ENCODE results near the gene SLC22A6.
"Not testable (repeated sequence)": the region's sequence is repeated elsewhere in the genome, so short reads cannot be mapped to it uniquely, and the experiment has no call there.

The SLC22A6 gene

GRCh38 chr11:62958547-62959421, 26.0 kb downstream of the SLC22A6 start:
- DNase-seq (ENCODE audit: low read depth, low spot score), result no peak
- Histone ChIP-seq H3K4me1 (ENCODE audit: control insufficient read depth, insufficient read depth, low read length) (no peaks in the 10 kb centered on the region), H3K27me3 (ENCODE audit: control insufficient read depth, insufficient read depth, low read length) (no peaks in the 10 kb centered on the region), H3K4me3 (ENCODE audit: low read length) (no peak overlapping the region), H3K27ac (ENCODE audit: low read length) (no peak overlapping the region), H3K36me3 (ENCODE audit: control insufficient read depth, insufficient read depth, low read length) (no peaks in the 10 kb centered on the region), H3K9me3 (ENCODE audit: control insufficient read depth, insufficient read depth, low read length) (no peaks in the 10 kb centered on the region)
- no CpG with 5 or more reads among the region's 11 CpGs for WGBS (ENCODE audit: insufficient coverage, insufficient read length)

DNA sequence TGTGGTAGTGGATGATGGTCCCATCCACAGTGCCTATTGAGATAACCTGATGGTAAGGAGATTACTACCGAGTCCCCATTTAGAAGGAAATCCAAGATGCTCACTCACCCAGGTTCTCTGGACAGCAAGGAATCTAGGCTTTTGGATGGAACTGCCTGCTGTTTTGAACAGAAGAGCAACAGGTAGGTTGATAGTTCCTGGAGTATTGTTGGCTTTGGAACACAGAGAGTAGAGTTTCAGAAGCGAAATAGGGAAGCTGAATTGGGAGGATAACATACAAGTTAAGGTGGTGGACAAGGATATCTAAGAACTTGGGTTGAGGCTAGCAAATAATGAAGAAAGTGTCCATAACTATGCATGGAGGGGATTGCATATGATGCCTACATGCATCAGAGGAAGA, 27.6 kb downstream of the SLC22A6 start:
- DNase-seq (ENCODE audit: low read depth, low spot score), result no peak
- Histone ChIP-seq H3K4me3 (ENCODE audit: low read length) (no peak overlapping the region), H3K27me3 (ENCODE audit: control insufficient read depth, insufficient read depth, low read length) (no peaks in the 10 kb centered on the region), H3K4me1 (ENCODE audit: control insufficient read depth, insufficient read depth, low read length) (no peaks in the 10 kb centered on the region), H3K9me3 (ENCODE audit: control insufficient read depth, insufficient read depth, low read length) (no peaks in the 10 kb centered on the region), H3K27ac (ENCODE audit: low read length) (no peak overlapping the region), H3K36me3 (ENCODE audit: control insufficient read depth, insufficient read depth, low read length) (no peaks in the 10 kb centered on the region)
- WGBS (ENCODE audit: insufficient coverage, insufficient read length), result no CpG with 5 or more reads among the region's 2 CpGs

DNA sequence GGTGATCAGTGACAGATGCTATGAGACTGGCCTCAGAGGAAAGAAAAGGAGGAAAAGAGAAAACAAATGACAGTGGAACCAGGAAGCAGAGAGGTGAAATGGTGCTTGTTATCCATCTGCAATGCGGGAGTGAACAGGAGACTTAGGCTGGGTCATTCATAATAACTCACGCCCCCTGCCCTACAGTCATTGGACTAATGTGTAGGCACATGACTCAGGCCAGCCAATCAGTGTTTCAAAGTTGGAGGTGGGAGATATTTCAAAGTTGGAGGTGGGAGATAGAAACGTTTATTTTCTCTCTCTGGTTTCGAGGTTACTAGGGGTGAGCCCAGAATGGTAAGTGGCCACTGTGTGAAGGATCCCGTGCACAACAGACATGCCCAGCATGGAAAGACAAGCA, 30.3 kb downstream of the SLC22A6 start:
- no peaks in the 10 kb centered on the region for H3K4me1 ChIP-seq (ENCODE audit: control insufficient read depth, insufficient read depth, low read length)
- H3K4me3 ChIP-seq (ENCODE audit: low read length), result no peak overlapping the region
- no peak for DNase-seq (ENCODE audit: low read depth, low spot score)
- H3K9me3 ChIP-seq (ENCODE audit: control insufficient read depth, insufficient read depth, low read length), result no peaks in the 10 kb centered on the region
- H3K27me3 ChIP-seq (ENCODE audit: control insufficient read depth, insufficient read depth, low read length), result no peaks in the 10 kb centered on the region
- no CpG with 5 or more reads among the region's 5 CpGs for WGBS (ENCODE audit: insufficient coverage, insufficient read length)
- no peak overlapping the region for H3K27ac ChIP-seq (ENCODE audit: low read length)
- no peaks in the 10 kb centered on the region for H3K36me3 ChIP-seq (ENCODE audit: control insufficient read depth, insufficient read depth, low read length)

DNA sequence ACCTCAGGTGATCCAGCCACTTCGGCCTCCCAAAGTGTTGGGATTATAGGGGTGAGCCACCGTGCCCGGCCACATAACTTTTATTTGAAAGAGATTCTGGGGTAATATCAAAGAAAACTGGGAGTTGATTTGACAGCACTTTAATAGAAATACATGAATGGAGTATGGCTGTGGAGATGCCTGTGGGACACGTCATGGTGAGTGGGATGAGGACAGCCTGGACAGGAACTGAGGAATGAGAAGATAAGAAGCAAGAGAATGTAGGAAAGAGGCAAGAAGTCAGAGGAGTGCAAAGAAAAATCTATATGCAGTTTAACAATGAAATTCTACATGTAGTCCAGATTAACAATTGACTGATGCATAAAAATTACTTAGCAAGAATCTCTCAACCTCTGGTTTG, 31.0 kb downstream of the SLC22A6 start:
- Histone ChIP-seq H3K27me3 (ENCODE audit: control insufficient read depth, insufficient read depth, low read length) (no peaks in the 10 kb centered on the region), H3K27ac (ENCODE audit: low read length) (no peak overlapping the region), H3K4me3 (ENCODE audit: low read length) (no peak overlapping the region), H3K4me1 (ENCODE audit: control insufficient read depth, insufficient read depth, low read length) (no peaks in the 10 kb centered on the region), H3K9me3 (ENCODE audit: control insufficient read depth, insufficient read depth, low read length) (no peaks in the 10 kb centered on the region), H3K36me3 (ENCODE audit: control insufficient read depth, insufficient read depth, low read length) (no peaks in the 10 kb centered on the region)
- no CpG with 5 or more reads among the region's 4 CpGs for WGBS (ENCODE audit: insufficient coverage, insufficient read length)
- no peak for DNase-seq (ENCODE audit: low read depth, low spot score)

DNA sequence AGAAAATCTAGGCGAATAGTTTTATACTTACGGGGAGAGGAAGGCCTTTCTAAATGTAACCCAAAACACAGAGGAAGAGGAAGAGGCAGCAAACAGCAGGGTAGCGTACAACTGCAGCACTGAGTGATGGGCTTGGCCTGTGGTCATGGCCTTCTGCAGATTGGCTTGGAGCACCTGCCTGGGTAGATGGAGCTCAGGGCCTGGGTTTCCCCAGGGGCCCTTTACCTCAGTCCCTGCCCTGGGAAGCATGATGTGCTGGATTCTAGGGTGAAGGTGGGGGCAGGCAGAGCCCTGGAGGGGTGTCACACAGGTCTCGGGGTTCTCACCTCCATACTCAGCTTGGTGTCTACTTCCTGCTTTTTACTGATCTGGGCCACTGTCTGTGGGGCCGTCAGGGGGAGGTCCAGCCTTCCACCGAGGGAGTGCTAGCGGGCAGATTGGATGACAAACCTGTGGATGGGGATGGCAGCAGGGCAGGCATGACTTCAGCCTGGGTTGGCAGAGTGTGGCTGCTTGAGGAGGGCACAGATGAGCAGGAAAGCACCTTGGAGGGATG, 35.9 kb downstream of the SLC22A6 start:
- no peaks in the 10 kb centered on the region for H3K4me1 ChIP-seq (ENCODE audit: control insufficient read depth, insufficient read depth, low read length)
- no CpG with 5 or more reads among the region's 7 CpGs for WGBS (ENCODE audit: insufficient coverage, insufficient read length)
- H3K36me3 ChIP-seq (ENCODE audit: control insufficient read depth, insufficient read depth, low read length), result no peaks in the 10 kb centered on the region
- H3K9me3 ChIP-seq (ENCODE audit: control insufficient read depth, insufficient read depth, low read length), result no peaks in the 10 kb centered on the region
- H3K4me3 ChIP-seq (ENCODE audit: low read length), result no peak overlapping the region
- DNase-seq (ENCODE audit: low read depth, low spot score), result no peak
- no peak overlapping the region for H3K27ac ChIP-seq (ENCODE audit: low read length)
- H3K27me3 ChIP-seq (ENCODE audit: control insufficient read depth, insufficient read depth, low read length), result no peaks in the 10 kb centered on the region

DNA sequence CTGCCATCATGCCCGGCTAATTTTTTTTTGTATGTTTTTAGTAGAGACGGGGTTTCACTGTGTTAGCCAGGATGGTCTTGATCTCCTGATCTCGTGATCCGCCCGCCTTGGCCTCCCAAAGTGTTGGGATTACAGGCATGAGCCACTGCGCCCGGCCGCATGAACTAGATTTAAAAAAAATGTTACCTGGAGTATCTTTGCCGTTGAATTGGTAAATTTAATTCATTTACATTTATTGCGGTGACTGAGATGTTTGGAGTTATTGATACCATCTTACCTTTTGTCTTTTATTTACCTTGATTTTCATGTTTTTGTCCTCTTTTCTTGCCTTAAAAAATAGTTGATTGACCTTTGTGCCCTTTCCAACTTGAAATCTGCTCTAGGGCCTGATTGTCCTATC, 39.2 kb downstream of the SLC22A6 start:
- not testable (repeated sequence) for H3K9me3 ChIP-seq (ENCODE audit: control insufficient read depth, insufficient read depth, low read length); H3K36me3 ChIP-seq (ENCODE audit: control insufficient read depth, insufficient read depth, low read length); H3K27me3 ChIP-seq (ENCODE audit: control insufficient read depth, insufficient read depth, low read length); H3K4me1 ChIP-seq (ENCODE audit: control insufficient read depth, insufficient read depth, low read length); DNase-seq (ENCODE audit: low read depth, low spot score); H3K27ac ChIP-seq (ENCODE audit: low read length); H3K4me3 ChIP-seq (ENCODE audit: low read length)
- no CpG with 5 or more reads among the region's 10 CpGs for WGBS (ENCODE audit: insufficient coverage, insufficient read length)

DNA sequence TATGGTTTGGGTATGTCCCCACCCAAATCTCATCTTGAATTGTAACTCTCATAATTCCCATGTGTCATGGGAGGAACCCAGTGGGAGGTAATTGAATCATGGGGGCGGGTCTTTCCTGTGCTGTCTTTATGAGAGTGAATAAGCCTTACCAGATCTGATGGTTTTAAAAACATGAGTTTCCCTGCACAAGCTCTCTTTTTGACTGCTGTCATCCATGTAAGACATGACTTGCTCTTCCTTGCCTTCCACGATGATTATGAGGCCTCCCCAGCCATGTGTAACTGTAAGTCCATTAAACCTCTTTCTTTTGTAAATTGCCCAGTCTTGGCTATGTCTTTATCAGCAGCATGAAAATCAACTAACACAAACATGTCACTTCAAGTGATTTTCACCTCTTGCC, 47.2 kb downstream of the SLC22A6 start:
- not testable (repeated sequence) for H3K27me3 ChIP-seq (ENCODE audit: control insufficient read depth, insufficient read depth, low read length); H3K4me3 ChIP-seq (ENCODE audit: low read length); H3K4me1 ChIP-seq (ENCODE audit: control insufficient read depth, insufficient read depth, low read length); H3K36me3 ChIP-seq (ENCODE audit: control insufficient read depth, insufficient read depth, low read length); DNase-seq (ENCODE audit: low read depth, low spot score); H3K9me3 ChIP-seq (ENCODE audit: control insufficient read depth, insufficient read depth, low read length); H3K27ac ChIP-seq (ENCODE audit: low read length)
- WGBS (ENCODE audit: insufficient coverage, insufficient read length), result no CpG with 5 or more reads among the region's 2 CpGs

- Histone ChIP-seq H3K4me1 (ENCODE audit: control insufficient read depth, insufficient read depth, low read length) (peaks cover 2% of the 10 kb centered on the region), H3K9me3 (ENCODE audit: control insufficient read depth, insufficient read depth, low read length) (no peaks in the 10 kb centered on the region), H3K27ac (ENCODE audit: low read length) (no peak overlapping the region), H3K4me3 (ENCODE audit: low read length) (no peak overlapping the region), H3K27me3 (ENCODE audit: control insufficient read depth, insufficient read depth, low read length) (no peaks in the 10 kb centered on the region), H3K36me3 (ENCODE audit: control insufficient read depth, insufficient read depth, low read length) (no peaks in the 10 kb centered on the region)
- DNase-seq (ENCODE audit: low read depth, low spot score), result no peak
- WGBS (ENCODE audit: insufficient coverage, insufficient read length), result no CpG with 5 or more reads among the region's 1 CpG
Measured at GRCh38 chr11:62934496-62934785, 50.3 kb downstream of the SLC22A6 start.

- WGBS (ENCODE audit: insufficient coverage, insufficient read length), result no CpG with 5 or more reads among the region's 5 CpGs
- H3K4me1 ChIP-seq (ENCODE audit: control insufficient read depth, insufficient read depth, low read length), result peaks cover 2% of the 10 kb centered on the region
Measured at GRCh38 chr11:62933750-62934495, 50.8 kb downstream of the SLC22A6 start.

GRCh38 chr11:62933285-62933684, 51.5 kb downstream of the SLC22A6 start:
- H3K27ac ChIP-seq (ENCODE audit: low read length), result no peak overlapping the region
- H3K36me3 ChIP-seq (ENCODE audit: control insufficient read depth, insufficient read depth, low read length), result no peaks in the 10 kb centered on the region
- H3K4me3 ChIP-seq (ENCODE audit: low read length), result no peak overlapping the region
- no peaks in the 10 kb centered on the region for H3K9me3 ChIP-seq (ENCODE audit: control insufficient read depth, insufficient read depth, low read length)
- H3K27me3 ChIP-seq (ENCODE audit: control insufficient read depth, insufficient read depth, low read length), result no peaks in the 10 kb centered on the region; the same call in 1 of the 2 replicates
- WGBS (ENCODE audit: insufficient coverage, insufficient read length), result no CpG with 5 or more reads among the region's 13 CpGs
- DNase-seq (ENCODE audit: low read depth, low spot score), result no peak
- H3K4me1 ChIP-seq (ENCODE audit: control insufficient read depth, insufficient read depth, low read length), result peaks cover 2% of the 10 kb centered on the region

More at GRCh38 chr11:62933750-62934495, 50.8 kb downstream of the SLC22A6 start:
- H3K36me3 ChIP-seq (ENCODE audit: control insufficient read depth, insufficient read depth, low read length), result no peaks in the 10 kb centered on the region
- no peak overlapping the region for H3K4me3 ChIP-seq (ENCODE audit: low read length)
- H3K9me3 ChIP-seq (ENCODE audit: control insufficient read depth, insufficient read depth, low read length), result no peaks in the 10 kb centered on the region
- no peak for DNase-seq (ENCODE audit: low read depth, low spot score)
- no peak overlapping the region for H3K27ac ChIP-seq (ENCODE audit: low read length)
- no peaks in the 10 kb centered on the region for H3K27me3 ChIP-seq (ENCODE audit: control insufficient read depth, insufficient read depth, low read length)

All from iPS DF 6.9 (cell line).